Muscle layer of duodenum (tissue), 2 donors: ENCODE results near the gene DNAL4.

Experiments used
- H3K27ac ChIP-seq: one replicate; pipeline ENCODE4 v1.7.0; 2013; ENCODE audit warnings: mild to moderate bottlenecking, low read length
- H3K27me3 ChIP-seq: one replicate; pipeline ENCODE4 v1.7.0; 2013; ENCODE audit warnings: low read depth, mild to moderate bottlenecking, control low read depth, low read length
- H3K36me3 ChIP-seq, 2 donors: one replicate each; pipeline ENCODE4 v1.7.0; 2013; ENCODE audit warnings: low read length in 2 of 2, control low read depth in 1 of 2, mild to moderate bottlenecking in 1 of 2; ENCODE audit not compliant: insufficient read depth in 2 of 2, control insufficient read depth in 1 of 2
- H3K4me1 ChIP-seq, 2 donors: one replicate each; pipeline ENCODE4 v1.7.0; 2013; ENCODE audit warnings: low read length in 2 of 2, mild to moderate bottlenecking in 2 of 2, control low read depth in 1 of 2, moderate library complexity in 1 of 2; ENCODE audit not compliant: insufficient read depth in 2 of 2, control insufficient read depth in 1 of 2
- H3K4me3 ChIP-seq, 2 donors: one replicate each; pipeline ENCODE4 v1.7.0; 2013; ENCODE audit warnings: low read length in 2 of 2, low read depth in 1 of 2, mild to moderate bottlenecking in 1 of 2
- H3K9me3 ChIP-seq, 2 donors: one replicate each; pipeline ENCODE4 v1.7.0; 2013; ENCODE audit warnings: low read length in 2 of 2, control low read depth in 1 of 2, mild to moderate bottlenecking in 1 of 2; ENCODE audit not compliant: control insufficient read depth in 1 of 2
- donor health status: healthy.

DNAL4 gene

DNA sequence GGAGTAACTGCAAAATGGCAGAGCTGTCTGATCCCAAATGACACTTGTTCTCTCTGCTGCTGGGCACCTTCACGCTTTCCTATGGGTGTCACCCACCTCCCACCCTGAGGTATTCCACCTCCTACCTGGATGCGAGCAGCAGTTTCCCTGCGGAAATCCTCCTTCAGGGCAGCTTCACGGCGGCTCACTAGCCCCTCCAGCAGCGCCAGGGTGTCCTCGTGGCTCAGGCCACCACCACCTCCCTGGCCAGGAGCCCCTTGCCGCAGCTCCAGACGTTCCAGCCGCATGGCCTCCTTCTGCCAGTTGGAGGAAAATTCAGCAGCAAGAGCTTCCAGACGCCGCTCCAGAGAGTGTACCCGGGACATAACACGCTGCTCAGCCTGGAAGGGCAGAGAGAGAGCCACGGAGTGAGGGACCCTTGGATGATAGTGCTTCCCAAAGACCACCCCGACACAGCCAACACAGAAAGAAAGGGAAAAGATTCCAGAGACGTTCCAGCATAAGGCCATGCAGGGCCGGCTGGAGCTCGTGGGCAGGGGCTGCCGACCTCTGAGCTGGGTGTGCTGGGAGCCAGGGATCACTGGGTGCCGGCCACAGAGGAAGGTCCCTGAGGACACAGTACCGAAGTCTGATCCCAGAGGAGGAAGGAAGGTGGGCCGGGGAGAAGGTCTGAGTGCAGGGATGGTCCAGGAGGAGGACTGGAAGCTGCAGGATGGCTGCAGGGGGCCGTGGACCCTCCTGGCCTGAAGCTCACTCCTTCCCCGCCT lies 51.6 kb downstream of the DNAL4 start:
- Histone ChIP-seq H3K4me3 (no peak overlapping the region), H3K4me1 (no peaks in the 10 kb centered on the region), H3K9me3 (no peaks in the 10 kb centered on the region), H3K27ac (no peak overlapping the region), H3K27me3 (no peaks in the 10 kb centered on the region), H3K36me3 (peaks cover 72 to 90% of the 10 kb centered on the region in 2 donors)

GRCh38 chr22:38741576-38741975 lies 52.4 kb downstream of the DNAL4 start:
- H3K4me3 ChIP-seq, result no peak overlapping the region
- H3K9me3 ChIP-seq, result no peaks in the 10 kb centered on the region
- no peaks in the 10 kb centered on the region for H3K4me1 ChIP-seq
- H3K27ac ChIP-seq, result no peak overlapping the region
- H3K27me3 ChIP-seq, result no peaks in the 10 kb centered on the region
- H3K36me3 ChIP-seq, result peaks cover 78 to 94% of the 10 kb centered on the region in 2 donors

DNA sequence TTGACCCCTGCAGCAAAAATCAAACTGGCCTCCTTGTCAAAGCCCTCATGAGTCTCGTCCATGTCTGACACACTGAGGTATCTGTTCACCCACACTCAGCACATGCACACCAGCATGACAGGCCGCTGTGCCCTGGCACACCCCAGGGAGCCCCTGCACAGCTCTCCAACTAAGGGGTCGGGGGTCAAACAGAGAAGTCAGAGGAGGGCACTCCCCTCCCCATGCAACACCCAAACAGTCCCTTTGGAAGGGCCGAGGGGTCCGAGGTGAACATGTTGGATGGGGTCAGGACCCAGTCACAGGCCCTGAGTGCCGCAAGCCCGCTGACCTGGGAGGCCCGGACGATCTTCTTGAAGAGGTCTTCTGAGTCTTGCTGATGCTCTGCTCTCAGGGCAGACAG lies 52.8 kb downstream of the DNAL4 start:
- Histone ChIP-seq H3K4me3 (no peak overlapping the region), H3K4me1 (no peaks in the 10 kb centered on the region)

DNA sequence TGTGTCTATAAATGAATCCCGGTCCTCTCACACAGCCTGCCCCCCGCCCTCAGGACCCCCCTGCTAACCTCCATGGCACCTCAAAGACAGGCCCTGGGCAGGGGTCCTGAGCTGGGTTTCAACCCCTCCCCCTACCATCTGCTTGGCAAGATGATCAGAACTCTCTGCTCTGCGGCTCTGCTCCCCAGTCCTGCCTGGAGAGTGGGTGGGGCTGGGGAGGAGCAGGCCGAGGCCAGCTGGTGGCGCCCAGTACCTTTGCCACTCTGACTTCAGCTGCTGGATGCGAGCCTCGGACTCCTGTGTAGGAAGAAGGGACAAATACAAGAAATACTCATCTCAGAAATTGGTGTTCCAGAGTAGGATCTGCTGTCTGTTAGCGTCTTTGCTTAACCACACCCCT lies 53.2 kb downstream of the DNAL4 start:
- Histone ChIP-seq H3K9me3 (no peaks in the 10 kb centered on the region), H3K27ac (no peak overlapping the region), H3K27me3 (no peaks in the 10 kb centered on the region), H3K36me3 (peaks cover 82 to 94% of the 10 kb centered on the region in 2 donors), H3K4me3 (no peak overlapping the region), H3K4me1 (no peaks in the 10 kb centered on the region)

More for the DNA sequence above, 52.8 kb downstream of the DNAL4 start:
- H3K27ac ChIP-seq, result no peak overlapping the region
- H3K27me3 ChIP-seq, result no peaks in the 10 kb centered on the region
- peaks cover 82 to 94% of the 10 kb centered on the region in 2 donors for H3K36me3 ChIP-seq
- no peaks in the 10 kb centered on the region for H3K9me3 ChIP-seq

DNA sequence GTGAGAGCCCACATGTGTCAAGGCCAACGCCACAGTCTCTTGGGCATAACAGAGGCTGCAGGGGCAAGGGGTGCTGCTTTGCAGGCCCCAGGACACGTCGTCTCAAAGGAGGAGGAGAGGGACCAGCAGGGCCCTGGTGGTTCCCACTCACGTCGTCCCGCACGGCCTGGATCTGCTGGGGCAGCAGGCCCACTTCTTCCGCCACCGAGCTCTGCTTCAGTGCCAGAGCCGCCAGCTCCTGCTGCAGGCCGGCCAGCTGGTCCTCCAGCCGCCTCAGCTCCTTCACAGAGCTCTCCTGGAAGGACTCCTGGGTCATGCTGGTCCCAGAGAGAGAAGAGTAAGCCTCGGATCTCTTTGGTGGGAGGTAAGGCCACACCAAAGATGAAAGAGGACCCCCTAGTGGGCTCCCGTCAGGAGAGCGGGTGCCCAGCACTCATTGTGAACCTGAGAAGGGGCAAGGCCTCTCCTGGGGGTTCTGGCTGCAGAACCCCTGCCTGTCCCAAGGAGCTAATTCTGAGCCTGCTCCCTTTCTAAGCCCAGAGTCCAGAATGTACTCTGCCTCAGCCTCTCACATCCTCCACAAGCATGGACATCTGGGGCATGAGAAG lies 53.7 kb downstream of the DNAL4 start:
- Histone ChIP-seq H3K36me3 (peaks cover 82 to 94% of the 10 kb centered on the region in 2 donors), H3K4me1 (no peaks in the 10 kb centered on the region), H3K27ac (no peak overlapping the region), H3K27me3 (no peaks in the 10 kb centered on the region), H3K4me3 (no peak overlapping the region), H3K9me3 (no peaks in the 10 kb centered on the region)

- H3K4me3 ChIP-seq, result no peak overlapping the region
- no peaks in the 10 kb centered on the region for H3K27me3 ChIP-seq
- peaks cover under 1 to 7% of the 10 kb centered on the region in 2 donors for H3K4me1 ChIP-seq
- H3K27ac ChIP-seq, result no peak overlapping the region
- peaks cover 77 to 94% of the 10 kb centered on the region in 2 donors for H3K36me3 ChIP-seq
- H3K9me3 ChIP-seq, result no peaks in the 10 kb centered on the region
Measured at GRCh38 chr22:38739300-38740055, 54.5 kb downstream of the DNAL4 start.

DNA sequence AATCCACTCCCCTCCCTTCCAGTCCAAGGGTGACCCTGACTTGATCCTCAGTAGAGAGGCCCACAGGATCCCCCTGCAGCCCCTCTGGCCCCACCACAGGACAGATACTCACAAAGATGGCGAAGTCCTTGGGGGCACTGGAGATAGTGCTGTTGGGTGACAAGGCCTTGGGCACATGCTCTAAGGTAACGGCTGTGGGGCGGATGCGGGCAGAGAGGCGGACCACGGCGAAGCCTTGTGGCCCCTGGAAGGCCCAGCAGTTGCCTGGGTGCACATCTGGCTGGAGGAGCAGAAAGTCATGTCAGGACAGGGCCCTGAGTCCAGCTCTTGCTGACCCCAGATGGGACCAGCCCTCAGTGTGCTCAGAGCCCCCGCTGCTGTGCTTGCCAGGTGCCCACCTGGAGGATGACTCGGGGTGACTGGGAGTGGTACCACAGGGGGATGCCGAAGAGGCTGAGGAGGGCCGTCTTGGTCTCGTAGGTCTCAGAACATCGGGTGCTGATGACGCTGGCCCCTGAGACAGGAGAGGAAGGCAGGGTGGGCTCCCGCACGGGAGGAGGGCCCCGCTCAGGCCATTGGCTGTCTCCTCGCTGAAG lies 55.4 kb downstream of the DNAL4 start:
- Histone ChIP-seq H3K36me3 (peaks cover 75 to 92% of the 10 kb centered on the region in 2 donors), H3K27ac (no peak overlapping the region), H3K4me3 (no peak overlapping the region), H3K9me3 (no peaks in the 10 kb centered on the region), H3K27me3 (no peaks in the 10 kb centered on the region), H3K4me1 (peaks cover 9 to 16% of the 10 kb centered on the region in 2 donors)

GRCh38 chr22:38737302-38738060 lies 56.5 kb downstream of the DNAL4 start:
- H3K4me3 ChIP-seq, result no peak overlapping the region
- H3K4me1 ChIP-seq, result peaks cover 12 to 27% of the 10 kb centered on the region in 2 donors
- H3K36me3 ChIP-seq, result peaks cover 66 to 89% of the 10 kb centered on the region in 2 donors
- H3K27ac ChIP-seq, result no peak overlapping the region
- no peaks in the 10 kb centered on the region for H3K9me3 ChIP-seq
- no peaks in the 10 kb centered on the region for H3K27me3 ChIP-seq

DNA sequence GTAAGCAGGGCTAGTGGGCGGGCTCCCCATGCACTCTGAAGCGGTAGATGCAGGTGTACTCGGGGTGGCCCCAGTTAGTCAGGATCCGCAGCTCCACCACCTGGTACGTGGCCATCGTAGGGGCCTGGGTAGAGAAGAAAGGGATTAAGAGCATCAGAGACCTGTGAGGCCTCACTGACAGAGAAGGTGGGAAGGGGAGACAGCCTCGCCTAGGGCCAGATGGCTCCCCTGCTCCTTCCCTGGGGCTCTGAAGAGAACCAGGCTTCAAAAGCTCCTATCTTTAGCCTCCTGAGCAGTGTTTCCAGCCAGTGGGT lies 57.7 kb downstream of the DNAL4 start:
- peaks cover 12 to 32% of the 10 kb centered on the region in 2 donors for H3K4me1 ChIP-seq

DNA sequence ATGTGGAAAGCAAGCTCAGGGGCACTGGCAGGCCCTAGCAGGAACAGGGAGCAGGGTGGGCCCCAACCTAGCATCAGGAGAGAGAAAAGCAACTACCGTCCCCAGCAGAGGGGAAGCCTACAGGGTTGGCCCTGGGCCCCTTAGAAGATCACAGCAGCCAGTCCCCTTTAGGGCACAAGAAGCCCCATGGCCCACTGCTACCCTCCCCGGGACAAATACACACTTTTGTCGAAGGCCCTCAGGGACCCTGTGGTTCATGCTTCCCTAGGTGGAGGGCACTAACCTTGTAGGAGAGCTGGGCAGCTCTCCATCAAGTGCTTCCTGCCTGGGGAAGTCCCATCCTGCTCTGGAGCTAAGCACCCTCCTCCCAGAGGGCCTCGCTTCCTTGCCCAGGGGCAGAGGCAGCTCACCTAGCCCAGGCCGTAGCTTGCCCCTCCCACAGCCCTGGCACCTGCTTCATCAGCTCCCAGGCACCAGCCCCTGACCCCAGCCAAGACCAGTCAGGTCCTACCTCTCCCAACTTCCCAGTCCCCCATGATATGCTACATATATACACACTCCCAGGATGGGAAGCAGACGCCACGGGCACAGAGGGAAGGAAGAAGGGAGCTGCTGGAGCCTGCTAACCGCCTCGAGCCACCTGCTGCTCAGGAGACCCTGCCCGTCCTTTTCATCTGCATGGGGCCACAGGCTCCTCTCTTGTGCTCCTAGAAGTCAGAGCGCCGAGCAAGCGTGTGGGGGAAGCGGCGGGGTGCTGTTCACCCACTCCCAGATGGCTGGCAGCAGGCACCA lies 58.3 kb downstream of the DNAL4 start:
- Histone ChIP-seq H3K36me3 (peaks cover 59 to 83% of the 10 kb centered on the region in 2 donors), H3K27me3 (no peaks in the 10 kb centered on the region), H3K27ac (no peak overlapping the region), H3K9me3 (no peaks in the 10 kb centered on the region), H3K4me3 (no peak overlapping the region), H3K4me1 (peaks cover 12 to 32% of the 10 kb centered on the region in 2 donors)

More for the DNA sequence above, 57.7 kb downstream of the DNAL4 start:
- no peaks in the 10 kb centered on the region for H3K27me3 ChIP-seq
- H3K27ac ChIP-seq, result no peak overlapping the region
- H3K9me3 ChIP-seq, result no peaks in the 10 kb centered on the region
- no peak overlapping the region for H3K4me3 ChIP-seq
- peaks cover 59 to 83% of the 10 kb centered on the region in 2 donors for H3K36me3 ChIP-seq
